Activated CD4-positive, alpha-beta memory T cell treated with anti-CD3 and anti-CD28 coated beads, Interleukin-2, amount 10 ng/mL, durations not matched to agents 7 days and 5 days (primary cell): ENCODE results near the gene C2orf81. TPM values are rescaled to one million over a fixed set of nuclear protein-coding genes. Genes with fewer than 3 reads are reported as not detected.
"Not testable (repeated sequence)": the region's sequence is repeated elsewhere in the genome, so short reads cannot be mapped to it uniquely, and the experiment has no call there.

ENCODE experiments used
- CTCF ChIA-PET: fragments of 350-600 bp; sonication (Branson Sonifier 250); formaldehyde crosslinking; loops from one replicate; lab custom pipeline; 2021; ENCODE audit warnings: antibody characterized with exemption, inconsistent platforms; lab: Charles Lee
- POLR2A ChIA-PET: fragments of 350-600 bp; sonication (Branson Sonifier 250); formaldehyde crosslinking; loops from one replicate; lab custom pipeline; 2021; ENCODE audit warnings: antibody characterized with exemption; lab: Charles Lee
- DNase-seq: peaks from one replicate; pipeline ENCODE4 v3.0.0-alpha.2; 2020
- H3K27ac Mint-ChIP-seq: one replicate; pipeline ENCODE4 v1.8.0; 2021; ENCODE audit warnings: mild to moderate bottlenecking, mixed read lengths
- H3K27me3 Mint-ChIP-seq: one replicate; pipeline ENCODE4 v1.8.0; 2021; ENCODE audit warnings: mixed read lengths
- H3K36me3 Mint-ChIP-seq: one replicate; pipeline ENCODE4 v1.8.0; 2021; ENCODE audit warnings: low read depth, mixed read lengths
- H3K4me1 Mint-ChIP-seq: one replicate; pipeline ENCODE4 v1.8.0; 2021; ENCODE audit warnings: mixed read lengths
- H3K4me3 Mint-ChIP-seq: one replicate; pipeline ENCODE4 v1.8.0; 2021; ENCODE audit warnings: mild to moderate bottlenecking, mixed read lengths
- H3K9me3 Mint-ChIP-seq: one replicate; pipeline ENCODE4 v1.8.0; 2021; ENCODE audit warnings: mixed read lengths
- total RNA-seq, 2 experiments: library from RNA; stranded (reverse); gene quantifications; one replicate each; pipeline ENCODE4 v1.2.3, GENCODE V29; 2021

Gene C2orf81
- total RNA-seq, 2 experiments from 2014 or later, result 1.2 to 1.6 TPM

DNA sequence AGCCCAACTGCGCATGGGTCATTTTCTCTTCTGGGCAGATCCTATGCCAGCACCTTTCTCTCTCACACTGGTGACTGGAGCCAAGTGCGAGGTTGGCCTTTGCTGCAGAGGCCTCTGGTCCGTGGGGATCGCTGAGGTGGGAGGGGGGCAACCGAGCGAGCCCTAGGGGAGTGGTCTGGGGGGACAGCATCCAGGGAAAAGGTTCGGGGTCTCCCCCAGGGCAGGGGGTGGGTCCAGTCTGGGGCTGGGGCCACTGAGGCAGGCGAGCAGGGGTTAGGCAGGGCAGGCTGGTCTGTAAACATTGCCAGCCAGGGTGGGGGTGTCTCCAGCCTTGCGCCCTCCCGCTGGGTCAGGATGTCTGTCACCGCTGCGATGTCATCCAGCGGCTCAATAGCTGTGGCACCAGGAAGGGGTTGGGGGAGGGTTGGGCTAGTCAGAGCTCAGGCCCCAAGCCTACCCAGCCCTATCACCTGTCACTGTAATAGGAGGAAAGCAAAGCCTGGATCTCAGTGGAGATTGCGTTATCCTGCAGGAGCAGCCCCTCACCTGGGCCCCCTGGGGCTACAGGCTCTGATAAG, 4.9 kb upstream of the C2orf81 start:
- CTCF ChIA-PET, result no interaction called here
- Mint-ChIP-seq H3K27me3 (no peaks in the 10 kb centered on the region), H3K4me3 (no peak overlapping the region), H3K4me1 (peaks cover 21% of the 10 kb centered on the region), H3K9me3 (no peaks in the 10 kb centered on the region), H3K27ac (no peak overlapping the region), H3K36me3 (peaks cover 29% of the 10 kb centered on the region)
- no peak for DNase-seq
- POLR2A ChIA-PET, result no interaction called here

- H3K27me3 Mint-ChIP-seq, result no peaks in the 10 kb centered on the region
- H3K27ac Mint-ChIP-seq, result no peak overlapping the region
- ChIA-PET POLR2A (no interaction called here), CTCF (no interaction called here)
- no peaks in the 10 kb centered on the region for H3K9me3 Mint-ChIP-seq
- H3K4me3 Mint-ChIP-seq, result no peak overlapping the region
- peaks cover 25% of the 10 kb centered on the region for H3K4me1 Mint-ChIP-seq
- H3K36me3 Mint-ChIP-seq, result peaks cover 32% of the 10 kb centered on the region
- no peak for DNase-seq
These were observed 4.1 kb upstream of the C2orf81 start for GRCh38 chr2:74425523-74425922.

GRCh38 chr2:74424995-74425406, 3.6 kb upstream of the C2orf81 start:
- no peak overlapping the region for H3K27ac Mint-ChIP-seq
- no peak overlapping the region for H3K4me3 Mint-ChIP-seq
- ChIA-PET CTCF (no interaction called here), POLR2A (interaction anchor here (0.6 kb wide), 1 partner anchor 120 kb away, joined by 3 read pairs; no protein-coding TSS in a partner anchor)
- peaks cover 4% of the 10 kb centered on the region for H3K27me3 Mint-ChIP-seq
- H3K9me3 Mint-ChIP-seq, result no peaks in the 10 kb centered on the region
- H3K36me3 Mint-ChIP-seq, result peaks cover 32% of the 10 kb centered on the region
- peaks cover 29% of the 10 kb centered on the region for H3K4me1 Mint-ChIP-seq
- no peak for DNase-seq

DNA sequence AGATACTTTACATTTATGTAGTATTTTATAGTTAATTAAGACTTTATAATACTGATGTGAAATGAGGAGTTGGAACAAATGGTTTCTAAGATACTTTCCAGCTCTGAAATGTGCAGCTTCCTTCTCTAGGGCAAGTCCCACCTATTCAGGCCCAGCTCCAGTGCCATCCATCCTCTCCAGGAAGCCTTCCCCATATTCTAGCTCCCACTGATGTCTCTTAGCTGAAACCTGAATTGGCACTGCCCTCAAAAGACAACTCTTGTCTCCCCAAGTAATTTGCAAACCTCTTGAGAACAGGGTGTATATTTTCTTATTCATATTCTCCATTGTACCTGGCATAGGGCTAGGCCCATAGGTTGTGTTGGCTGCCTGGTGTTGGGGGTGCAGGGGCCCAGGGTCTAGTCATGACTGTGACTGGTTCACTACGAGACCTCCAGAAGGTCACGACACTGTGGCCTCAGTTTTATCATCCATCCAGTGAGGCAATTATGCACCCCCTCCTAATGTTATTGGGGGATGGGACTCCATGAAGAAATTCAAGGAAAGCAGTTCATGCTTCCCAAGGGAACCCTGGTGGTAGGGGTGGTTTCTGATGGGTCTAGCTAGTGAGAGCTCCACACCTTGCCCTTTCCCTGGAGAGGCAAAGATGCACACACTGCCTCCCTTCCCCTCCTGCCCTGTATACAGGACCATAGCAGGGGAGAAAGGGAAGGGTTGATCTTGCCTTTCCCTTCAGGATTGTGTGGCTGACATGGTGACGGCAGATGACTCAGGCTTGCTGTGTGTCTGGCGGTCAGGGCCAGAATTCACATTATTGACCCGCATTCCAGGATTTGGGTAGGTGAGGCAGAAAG, 2.9 kb upstream of the C2orf81 start:
- no peaks in the 10 kb centered on the region for H3K9me3 Mint-ChIP-seq
- H3K4me1 Mint-ChIP-seq, result peaks cover 29% of the 10 kb centered on the region
- no peak for DNase-seq
- no peak overlapping the region for H3K27ac Mint-ChIP-seq
- H3K4me3 Mint-ChIP-seq, result no peak overlapping the region
- ChIA-PET CTCF (no interaction called here), POLR2A (interaction anchor here (0.6 kb wide), 1 partner anchor 120 kb away, joined by 3 read pairs; no protein-coding TSS in a partner anchor)
- H3K27me3 Mint-ChIP-seq, result peaks cover 4% of the 10 kb centered on the region
- H3K36me3 Mint-ChIP-seq, result peaks cover 32% of the 10 kb centered on the region

- peaks cover 4% of the 10 kb centered on the region for H3K27me3 Mint-ChIP-seq
- no peaks in the 10 kb centered on the region for H3K9me3 Mint-ChIP-seq
- H3K27ac Mint-ChIP-seq, result peak overlapping the region; percentile 95
- ChIA-PET POLR2A (no interaction called here), CTCF (interaction anchor here (3.1 kb wide), 1 partner anchor 30 kb away, joined by 23 read pairs; the partner anchor contains the start of gene INO80B)
- peaks cover 29% of the 10 kb centered on the region for H3K4me1 Mint-ChIP-seq
- DNase-seq, result no peak
- H3K4me3 Mint-ChIP-seq, result peak overlapping the region; percentile 94
- H3K36me3 Mint-ChIP-seq, result peaks cover 32% of the 10 kb centered on the region
These were observed 2.0 kb upstream of the C2orf81 start for GRCh38 chr2:74423231-74424095.

GRCh38 chr2:74420443-74421103, 846 bp downstream of the C2orf81 start:
- DNase-seq, H3K9me3 Mint-ChIP-seq, H3K27me3 Mint-ChIP-seq: not testable (repeated sequence)
- peak overlapping the region; percentile 95 for H3K27ac Mint-ChIP-seq
- peak overlapping the region; percentile 94 for H3K4me3 Mint-ChIP-seq
- CTCF ChIA-PET, result interaction anchor here (0.9 to 3.1 kb wide), 6 partner anchors 29 to 111 kb away, joined by 3 to 23 read pairs (median 6); partner anchors contain the start of genes CCDC142, INO80B and TTC31
- H3K4me1 Mint-ChIP-seq, result peaks cover 33% of the 10 kb centered on the region
- peaks cover 29% of the 10 kb centered on the region for H3K36me3 Mint-ChIP-seq
- POLR2A ChIA-PET, result interaction anchor here (0.7 to 2.8 kb wide), 9 partner anchors 19 to 168 kb away, joined by 3 to 31 read pairs (median 4); partner anchors contain the start of genes AUP1, HTRA2, INO80B and MRPL53

DNA sequence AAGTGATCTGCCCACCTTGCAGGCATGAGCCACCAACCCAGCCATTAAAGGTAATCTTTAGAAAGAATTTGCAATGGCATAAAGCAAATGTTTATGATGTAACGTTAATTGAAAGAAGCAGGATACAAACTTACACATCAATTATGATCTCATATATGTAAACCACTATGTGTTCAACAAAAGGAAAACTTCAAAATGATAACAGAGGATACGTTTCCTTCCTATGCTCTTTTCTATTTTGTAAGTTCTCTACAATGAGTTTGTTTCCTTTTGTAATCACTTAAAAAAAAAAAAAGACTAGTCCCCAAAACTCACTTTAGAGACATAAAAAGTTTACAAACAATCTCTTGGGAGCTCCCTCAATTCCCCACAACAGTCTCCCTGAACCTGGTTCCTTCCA, 1.4 kb downstream of the C2orf81 start:
- POLR2A ChIA-PET, result interaction anchor here (1.4 to 2.8 kb wide), 3 partner anchors 34 to 53 kb away, joined by 4 to 31 read pairs (median 28); partner anchors contain the start of genes INO80B, MRPL53 and WBP1
- CTCF ChIA-PET, result interaction anchor here (2.5 to 3.1 kb wide), 2 partner anchors 29 to 34 kb away, joined by 10 to 23 read pairs; partner anchors contain the start of gene INO80B
- DNase-seq, result no peak
- peaks cover 35% of the 10 kb centered on the region for H3K4me1 Mint-ChIP-seq
- H3K27me3 Mint-ChIP-seq, result peaks cover 11% of the 10 kb centered on the region
- no peak overlapping the region for H3K4me3 Mint-ChIP-seq
- peaks cover 24% of the 10 kb centered on the region for H3K36me3 Mint-ChIP-seq
- H3K27ac Mint-ChIP-seq, result no peak overlapping the region
- H3K9me3 Mint-ChIP-seq, result no peaks in the 10 kb centered on the region

DNA sequence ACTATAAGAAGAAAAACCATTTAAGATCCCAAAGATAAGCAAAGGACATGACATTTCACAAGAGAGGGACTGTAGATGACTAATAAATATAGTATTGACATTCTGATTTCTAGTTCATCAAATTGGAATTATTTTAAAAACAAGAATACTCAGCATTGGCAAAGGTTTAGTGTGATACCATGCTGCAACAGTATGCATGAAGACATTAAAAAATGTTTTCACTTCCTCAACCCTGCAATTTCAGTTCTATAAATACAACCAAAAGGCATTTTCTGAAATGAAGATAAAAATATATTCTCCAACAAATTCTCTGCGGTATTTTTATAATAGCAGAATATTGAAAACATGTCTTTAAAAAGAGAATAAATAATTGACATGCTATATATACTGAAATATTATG, 2.1 kb downstream of the C2orf81 start:
- H3K36me3 Mint-ChIP-seq, result peaks cover 19% of the 10 kb centered on the region
- CTCF ChIA-PET, result no interaction called here
- no peak for DNase-seq
- no peaks in the 10 kb centered on the region for H3K9me3 Mint-ChIP-seq
- no peak overlapping the region for H3K27ac Mint-ChIP-seq
- POLR2A ChIA-PET, result interaction anchor here (1.1 kb wide), 1 partner anchor 12 kb away, joined by 3 read pairs; no protein-coding TSS in a partner anchor
- H3K4me3 Mint-ChIP-seq, result no peak overlapping the region
- H3K4me1 Mint-ChIP-seq, result peaks cover 35% of the 10 kb centered on the region
- peaks cover 14% of the 10 kb centered on the region for H3K27me3 Mint-ChIP-seq

- Mint-ChIP-seq H3K27me3 (peaks cover 16% of the 10 kb centered on the region), H3K4me3 (no peak overlapping the region), H3K9me3 (no peaks in the 10 kb centered on the region), H3K36me3 (peaks cover 11% of the 10 kb centered on the region), H3K27ac (no peak overlapping the region), H3K4me1 (peaks cover 34% of the 10 kb centered on the region)
- no peak for DNase-seq
- ChIA-PET CTCF (no interaction called here), POLR2A (no interaction called here)
These were observed 3.1 kb downstream of the C2orf81 start for GRCh38 chr2:74418312-74418711.

DNA sequence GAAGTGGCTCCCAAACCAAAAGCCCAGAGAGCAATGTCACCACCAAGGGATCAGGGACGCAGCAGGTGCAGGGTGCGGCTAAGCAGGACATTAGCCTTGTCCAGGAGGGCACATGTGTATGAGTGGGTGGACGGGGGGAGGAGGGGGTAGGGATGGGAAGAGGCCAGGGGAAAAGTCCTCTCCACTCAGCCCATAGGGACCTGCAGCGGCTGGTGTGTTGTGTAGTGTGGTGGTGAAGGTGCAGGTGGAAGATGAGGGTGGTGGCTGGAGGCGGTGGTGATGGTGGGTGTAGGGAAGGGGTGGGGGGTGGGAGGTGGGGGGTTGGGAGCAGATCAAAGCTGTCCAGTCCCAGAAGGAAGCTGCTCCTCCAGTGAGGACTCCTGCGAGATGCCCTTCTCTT, 3.7 kb downstream of the C2orf81 start:
- POLR2A ChIA-PET, result no interaction called here
- DNase-seq, result no peak
- H3K4me3 Mint-ChIP-seq, result no peak overlapping the region
- peaks cover 5% of the 10 kb centered on the region for H3K36me3 Mint-ChIP-seq
- CTCF ChIA-PET, result no interaction called here
- no peak overlapping the region for H3K27ac Mint-ChIP-seq
- H3K27me3 Mint-ChIP-seq, result peaks cover 16% of the 10 kb centered on the region
- H3K9me3 Mint-ChIP-seq, result no peaks in the 10 kb centered on the region
- H3K4me1 Mint-ChIP-seq, result peaks cover 29% of the 10 kb centered on the region

DNA sequence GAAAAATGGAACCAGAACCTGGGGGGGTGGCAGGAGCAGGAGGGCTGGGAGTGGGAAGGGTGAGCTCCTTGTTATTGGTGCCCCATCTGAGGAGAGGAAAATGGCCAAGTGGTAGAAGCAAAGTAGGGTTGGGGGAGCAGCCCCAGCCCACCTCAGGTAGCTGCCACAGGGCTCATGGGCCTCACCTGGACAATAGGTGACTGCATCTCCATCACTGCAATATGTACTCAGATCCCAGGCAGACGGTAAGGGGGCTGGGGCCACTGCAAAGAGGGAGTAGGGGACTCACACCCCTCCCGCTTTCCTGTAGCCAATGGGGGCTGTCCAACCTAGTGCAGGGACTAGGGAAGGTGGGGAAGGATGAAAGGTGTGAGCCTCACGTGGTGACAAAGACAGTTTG, 4.2 kb downstream of the C2orf81 start:
- Mint-ChIP-seq H3K4me1 (peaks cover 23% of the 10 kb centered on the region), H3K4me3 (no peak overlapping the region), H3K27ac (no peak overlapping the region), H3K9me3 (no peaks in the 10 kb centered on the region), H3K36me3 (peaks cover 4% of the 10 kb centered on the region), H3K27me3 (peaks cover 16% of the 10 kb centered on the region)
- CTCF ChIA-PET, result no interaction called here
- DNase-seq, result no peak
- POLR2A ChIA-PET, result no interaction called here

GRCh38 chr2:74416778-74417177, 4.6 kb downstream of the C2orf81 start:
- Mint-ChIP-seq H3K27me3 (peaks cover 16% of the 10 kb centered on the region), H3K36me3 (peaks cover 4% of the 10 kb centered on the region), H3K4me1 (peaks cover 22% of the 10 kb centered on the region), H3K4me3 (no peak overlapping the region), H3K9me3 (no peaks in the 10 kb centered on the region), H3K27ac (no peak overlapping the region)
- no peak for DNase-seq
- POLR2A ChIA-PET, result no interaction called here
- CTCF ChIA-PET, result no interaction called here
